CD14-positive monocyte (primary cell): ENCODE results near the gene C16orf54. TPM values are rescaled to one million over a fixed set of nuclear protein-coding genes. Genes with fewer than 3 reads are reported as not detected.

Source experiments
- DNase-seq, 3 donors: peaks; one replicate each; pipeline ENCODE4 v3.0.0-alpha.2; 2011 to 2022
- H2AFZ ChIP-seq: 2 replicates; pipeline ENCODE4 v1.6.0; 2012; ENCODE audit warnings: mild to moderate bottlenecking, low read depth, low read length, inconsistent platforms; ENCODE audit not compliant: insufficient read depth, poor library complexity, severe bottlenecking
- H3K27ac ChIP-seq, 2 donors: 1 replicate in 1 of 2; 2 replicates in 1 of 2; pipeline ENCODE4 v1.5.1; 2012 to 2013; ENCODE audit warnings: low read length in 2 of 2, control low read depth in 1 of 2, inconsistent platforms in 1 of 2, low read depth in 1 of 2, mild to moderate bottlenecking in 1 of 2
- H3K27me3 ChIP-seq, 2 donors: one replicate each; pipeline versions ENCODE4 v1.6.0 to v1.6.1; 2011 to 2013; ENCODE audit warnings: low read length in 2 of 2; ENCODE audit not compliant: control insufficient read depth in 2 of 2, insufficient read depth in 2 of 2
- H3K36me3 ChIP-seq, 2 donors: replicated peaks in 1 of 2; 1 replicate in 1 of 2; 2 replicates in 1 of 2; pipeline versions ENCODE4 v1.5.1 to v1.6.1; 2012 to 2013; ENCODE audit warnings: low read length in 2 of 2, control low read depth in 1 of 2, inconsistent platforms in 1 of 2, mild to moderate bottlenecking in 1 of 2; ENCODE audit not compliant: insufficient read depth in 2 of 2, control insufficient read depth in 1 of 2
- H3K4me1 ChIP-seq, 2 donors: 1 replicate in 1 of 2; 2 replicates in 1 of 2; pipeline versions ENCODE4 v1.5.1 to v1.6.1; 2012 to 2013; ENCODE audit warnings: low read length in 2 of 2, control low read depth in 1 of 2, inconsistent platforms in 1 of 2, mild to moderate bottlenecking in 1 of 2, moderate library complexity in 1 of 2; ENCODE audit not compliant: insufficient read depth in 2 of 2, control insufficient read depth in 1 of 2
- H3K4me2 ChIP-seq: replicated peaks from 2 replicates; pipeline ENCODE3; 2012; ENCODE audit warnings: low read length, moderate library complexity, mild to moderate bottlenecking; ENCODE audit not compliant: poor library complexity, severe bottlenecking; ENCODE audit errors: extremely low read depth
- H3K4me3 ChIP-seq, 3 experiments: fragments of 200-600 bp in 1 of 3; sonication (generic) in 1 of 3; replicated peaks in 1 of 3; 1 replicate in 2 of 3; 2 replicates in 1 of 3; pipeline ENCODE4 v1.5.1; 2011 to 2013; ENCODE audit warnings: low read length in 3 of 3, mild to moderate bottlenecking in 3 of 3, control low read depth in 2 of 3, low read depth in 2 of 3, inconsistent platforms in 1 of 3, moderate library complexity in 1 of 3
- H3K79me2 ChIP-seq: 2 replicates; pipeline ENCODE4 v1.6.0; 2012; ENCODE audit warnings: mild to moderate bottlenecking, control low read depth, inconsistent platforms, low read length, moderate library complexity; ENCODE audit not compliant: insufficient read depth
- H3K9ac ChIP-seq: 2 replicates; pipeline ENCODE4 v1.6.0; 2017; ENCODE audit warnings: low read length, mild to moderate bottlenecking; ENCODE audit not compliant: insufficient read depth, poor library complexity, severe bottlenecking
- H3K9me3 ChIP-seq, 2 donors: replicated peaks in 1 of 2; 1 replicate in 1 of 2; 2 replicates in 1 of 2; pipeline versions ENCODE4 v1.5.1 to v1.6.1; 2012 to 2013; ENCODE audit warnings: low read length in 2 of 2, control low read depth in 1 of 2; ENCODE audit not compliant: control insufficient read depth in 1 of 2, insufficient read depth in 1 of 2
- H4K20me1 ChIP-seq: 2 replicates; pipeline ENCODE4 v1.6.0; 2012; ENCODE audit warnings: mild to moderate bottlenecking, low read length, control low read depth, moderate library complexity; ENCODE audit not compliant: insufficient read depth
- H3K27ac Mint-ChIP-seq, 7 donors: one replicate each; pipeline ENCODE4 v1.8.0; 2020; ENCODE audit warnings: mild to moderate bottlenecking in 7 of 7, mixed read lengths in 7 of 7, moderate library complexity in 6 of 7, inconsistent platforms in 2 of 7
- H3K27me3 Mint-ChIP-seq, 3 donors: one replicate each; pipeline ENCODE4 v1.8.0; 2021 to 2022; ENCODE audit warnings: low read depth in 3 of 3, mild to moderate bottlenecking in 3 of 3, mixed read lengths in 3 of 3, moderate library complexity in 3 of 3, inconsistent platforms in 1 of 3
- H3K36me3 Mint-ChIP-seq, 2 donors: one replicate each; pipeline ENCODE4 v1.8.0; 2020; ENCODE audit warnings: mixed read lengths in 2 of 2, inconsistent platforms in 1 of 2, mild to moderate bottlenecking in 1 of 2
- H3K4me1 Mint-ChIP-seq: one replicate; pipeline ENCODE4 v1.8.0; 2020; ENCODE audit warnings: mild to moderate bottlenecking, mixed read lengths
- H3K4me3 Mint-ChIP-seq, 2 donors: one replicate each; pipeline ENCODE4 v1.8.0; 2020; ENCODE audit warnings: mild to moderate bottlenecking in 2 of 2, mixed read lengths in 2 of 2, moderate library complexity in 1 of 2
- H3K9me3 Mint-ChIP-seq, 7 donors: one replicate each; pipeline ENCODE4 v1.8.0; 2020 to 2022; ENCODE audit warnings: mixed read lengths in 7 of 7, mild to moderate bottlenecking in 6 of 7, moderate library complexity in 6 of 7, inconsistent platforms in 2 of 7
- CTCF ChIP-seq: fragments of 200-600 bp; IDR thresholded peaks from one replicate; pipeline ENCODE4 v1.8.0; 2022; ENCODE audit warnings: antibody characterized with exemption, mild to moderate bottlenecking
- WGBS: methylation state at CpG from one replicate; pipeline ENCODE4 v1.1.5; 2013; ENCODE audit warnings: missing lambda C conversion rate; ENCODE audit not compliant: insufficient coverage; 5-methylcytosine and 5-hydroxymethylcytosine counted together
- intact Hi-C, 2 donors: fragments of 100-400 bp; cut with micrococcal nuclease; formaldehyde crosslinking; loops; one replicate each; pipeline versions ENCODE4 v1.15.0 to v1.15.1; 2023
- polyA plus RNA-seq, 3 donors: library from polyadenylated mRNA; depleted of rRNA in 1 of 3; unstranded in 2 of 3; stranded (reverse) in 1 of 3; fragments of 300-500 nt in 2 of 3; fragments of >200 nt in 1 of 3; fragmentation: Illumina TruSeq in 2 of 3; gene quantifications; 1 replicate in 2 of 3; 2 replicates in 1 of 3; pipeline ENCODE4 v1.2.3, GENCODE V29; 2012 to 2021

Gene C16orf54
- polyA plus RNA-seq, 3 donors = 24.6 to 32.0 (median 29.2) TPM

DNA sequence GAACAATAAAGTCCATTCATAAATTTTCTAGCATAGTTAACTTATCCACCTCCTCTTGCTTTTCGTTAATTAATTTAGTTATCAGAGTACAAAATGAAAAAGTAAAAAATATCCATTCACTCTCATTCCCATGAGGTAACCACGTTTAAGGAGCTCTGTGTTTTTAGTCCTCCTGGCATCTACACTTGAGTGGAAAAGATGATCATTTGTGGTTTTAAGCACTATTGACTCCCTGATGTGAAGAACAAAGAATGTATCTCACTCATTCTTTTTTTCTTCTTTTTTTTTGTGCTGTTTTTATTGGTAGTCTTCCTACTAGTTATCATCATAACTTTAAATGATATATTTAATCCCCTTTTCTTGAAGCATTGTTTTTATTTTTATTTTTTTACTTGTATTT, 40.8 kb downstream of the C16orf54 start:
- H3K9ac ChIP-seq = no peak overlapping the region
- H3K9me3 Mint-ChIP-seq = peaks cover 0 to 11% (median 5%) of the 10 kb centered on the region in 7 donors
- WGBS = no CpG with 5 or more reads among the region's 2 CpGs
- H3K4me3 Mint-ChIP-seq = no peak overlapping the region
- DNase-seq = no peak
- no peak overlapping the region for H3K27ac ChIP-seq
- H3K4me3 ChIP-seq = no peak overlapping the region
- H3K4me2 ChIP-seq = no peak overlapping the region
- peaks cover 19 to 27% (median 25%) of the 10 kb centered on the region in 3 donors for H3K27me3 Mint-ChIP-seq
- no peaks in the 10 kb centered on the region for H3K36me3 ChIP-seq
- H3K4me1 Mint-ChIP-seq = peaks cover 25% of the 10 kb centered on the region
- intact Hi-C loops = no loop called here
- peak overlapping the region in 1 of 7 donors; percentile 30 for H3K27ac Mint-ChIP-seq
- no peak for TF ChIP-seq CTCF
- H3K4me1 ChIP-seq = peaks cover 7 to 21% of the 10 kb centered on the region in 2 donors
- H3K27me3 ChIP-seq = peaks cover 0 to 6% of the 10 kb centered on the region in 2 donors
- no peak overlapping the region for H2AFZ ChIP-seq
- no peaks in the 10 kb centered on the region for H3K9me3 ChIP-seq
- H4K20me1 ChIP-seq = no peaks in the 10 kb centered on the region
- H3K36me3 Mint-ChIP-seq = no peaks in the 10 kb centered on the region
- no peaks in the 10 kb centered on the region for H3K79me2 ChIP-seq

DNA sequence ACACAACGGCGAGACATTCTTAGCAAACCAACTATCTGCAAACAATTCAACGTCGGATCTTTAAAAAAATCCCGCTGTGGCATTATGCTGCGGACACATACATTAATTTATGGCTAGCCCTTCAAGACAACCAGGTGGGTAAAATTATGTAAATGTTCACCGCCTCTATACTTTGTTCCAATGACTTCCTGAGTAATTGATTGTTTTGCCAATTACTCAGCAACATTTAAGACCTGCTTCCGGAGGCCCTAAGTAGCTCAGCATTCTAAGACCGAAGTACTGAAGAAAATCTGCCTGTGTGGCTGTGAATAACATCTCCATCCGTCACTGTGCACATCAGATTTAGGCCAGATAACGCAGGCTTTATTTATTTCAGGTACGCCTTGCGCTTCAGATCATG, 43.5 kb downstream of the C16orf54 start:
- no peak for TF ChIP-seq CTCF
- H4K20me1 ChIP-seq = no peaks in the 10 kb centered on the region
- H3K4me2 ChIP-seq = no peak overlapping the region
- Mint-ChIP-seq H3K4me3 (peak overlapping the region in 1 of 2 donors; percentile 61), H3K27me3 (peaks cover 19 to 27% (median 25%) of the 10 kb centered on the region in 3 donors), H3K36me3 (no peaks in the 10 kb centered on the region), H3K4me1 (peaks cover 23% of the 10 kb centered on the region), H3K27ac (peak overlapping the region in 1 of 7 donors; percentile 37), H3K9me3 (peaks cover 8 to 25% (median 19%) of the 10 kb centered on the region in 7 donors)
- peaks cover 0 to 6% of the 10 kb centered on the region in 2 donors for H3K27me3 ChIP-seq
- no peaks in the 10 kb centered on the region for H3K79me2 ChIP-seq
- no peak for DNase-seq
- H3K27ac ChIP-seq = no peak overlapping the region
- H2AFZ ChIP-seq = peak overlapping the region; percentile 59
- H3K4me3 ChIP-seq = no peak overlapping the region
- peaks cover 7 to 19% of the 10 kb centered on the region in 2 donors for H3K4me1 ChIP-seq
- 13% methylated on average over 3 of the region's 13 CpGs for WGBS
- H3K36me3 ChIP-seq = no peaks in the 10 kb centered on the region
- H3K9me3 ChIP-seq = peaks cover 8 to 18% of the 10 kb centered on the region in 2 donors
- intact Hi-C loops = loop anchor here in 1 of 2 donors (5.0 kb wide), 1 partner anchor 115 kb away; the partner anchor contains the start of gene PAGR1
- no peak overlapping the region for H3K9ac ChIP-seq
